GM12865 (cell line): ENCODE measurements around the gene SLCO4A1.

ENCODE experiments used
- DNase-seq: peaks from one replicate; pipeline ENCODE4 v3.0.0; 2010; ENCODE audit warnings: low read depth
- H3K4me3 ChIP-seq: 2 replicates; pipeline ENCODE4 v1.5.1; 2011; ENCODE audit warnings: mild to moderate bottlenecking, low read depth, low read length, control low read depth
- CTCF ChIP-seq: IDR thresholded peaks from 2 replicates; pipeline ENCODE4 v1.5.1; 2011; ENCODE audit warnings: low read length, control low read depth, low read depth, inconsistent platforms; ENCODE audit not compliant: insufficient read depth; ENCODE audit errors: missing control alignments

The SLCO4A1 gene

GRCh38 chr20:62627901-62628612 is 14.2 kb upstream of the SLCO4A1 start:
- no peak overlapping the region for H3K4me3 ChIP-seq
- DNase-seq: peak; percentile 80
- no peak for TF ChIP-seq CTCF

- no peak for TF ChIP-seq CTCF
- no peak overlapping the region for H3K4me3 ChIP-seq
- no peak for DNase-seq
Measured at GRCh38 chr20:62628691-62629090, 13.6 kb upstream of the SLCO4A1 start.

- no peak for TF ChIP-seq CTCF
- H3K4me3 ChIP-seq: no peak overlapping the region
- no peak for DNase-seq
Measured at GRCh38 chr20:62629864-62630470, 12.3 kb upstream of the SLCO4A1 start.

- DNase-seq: no peak
- TF ChIP-seq CTCF: no peak
- H3K4me3 ChIP-seq: no peak overlapping the region
Measured at GRCh38 chr20:62631336-62632308, 10.7 kb upstream of the SLCO4A1 start.

- no peak for TF ChIP-seq CTCF
- no peak for DNase-seq
Measured at GRCh38 chr20:62632575-62633090, 9.7 kb upstream of the SLCO4A1 start.

GRCh38 chr20:62633598-62634329 is 8.5 kb upstream of the SLCO4A1 start:
- H3K4me3 ChIP-seq: no peak overlapping the region
- no peak for DNase-seq
- TF ChIP-seq CTCF: no peak

More at GRCh38 chr20:62632575-62633090, 9.7 kb upstream of the SLCO4A1 start:
- no peak overlapping the region for H3K4me3 ChIP-seq
